K562 (cell line): Measurements from ENCODE around the gene ITGAD. TPM values are rescaled to one million over a fixed set of nuclear protein-coding genes. Genes with fewer than 3 reads are reported as not detected.
A peak's percentile ranks its signal among the peaks of the same experiment; 100 is the strongest.

ENCODE experiments used
- ARID2 ChIP-seq: fragments of 450-650 bp; IDR thresholded peaks from 2 replicates; pipeline ENCODE4 v1.6.1; 2017; ENCODE audit warnings: antibody characterized with exemption, mild to moderate bottlenecking
- CTBP1 ChIP-seq: fragments of 450-650 bp; IDR thresholded peaks from 2 replicates; pipeline ENCODE4 v1.6.1; 2016; ENCODE audit warnings: borderline replicate concordance
- DACH1 ChIP-seq: fragments of 450-650 bp; IDR thresholded peaks from 2 replicates; pipeline ENCODE4 v1.6.1; 2018; ENCODE audit not compliant: partially characterized antibody
- FOSL1 ChIP-seq: fragments of 200-800 bp; sonication (Bioruptor generic); conservative IDR thresholded peaks from 2 replicates; pipeline ENCODE4 v1.6.1; 2016; ENCODE audit warnings: missing genetic modification characterization, missing compliant biosample characterization
- GATAD2B ChIP-seq: fragments of 450-650 bp; IDR thresholded peaks from 2 replicates; pipeline ENCODE4 v1.6.1; 2017; ENCODE audit warnings: mild to moderate bottlenecking, borderline replicate concordance
- GTF2B ChIP-seq: IDR thresholded peaks from 2 replicates; pipeline ENCODE4 v1.6.1; 2011; ENCODE audit not compliant: insufficient read length; ENCODE audit errors: extremely low read depth
- KDM5B ChIP-seq: fragments of 200-600 bp; sonication (generic); IDR thresholded peaks from 2 replicates; pipeline ENCODE4 v1.6.1; 2012; ENCODE audit warnings: low read depth, mild to moderate bottlenecking, moderate library complexity, low read length, control low read depth, inconsistent platforms; ENCODE audit not compliant: insufficient replicate concordance
- MLX ChIP-seq, 2 experiments: fragments of 450-650 bp in 1 of 2; sonication (generic) in 1 of 2; formaldehyde crosslinking; conservative IDR thresholded peaks; 2 replicates each; pipeline versions ENCODE4 v1.4.0 to v1.8.1; 2020 to 2022; ENCODE audit warnings: mild to moderate bottlenecking in 1 of 2, missing genetic modification reagents in 1 of 2
- PATZ1 ChIP-seq: fragments of 250-450 bp; sonication (Bioruptor Pico); IDR thresholded peaks from 2 replicates; pipeline ENCODE4 v1.5.0; 2020; ENCODE audit warnings: mild to moderate bottlenecking, borderline replicate concordance
- PHTF2 ChIP-seq: fragments of 250-450 bp; sonication (Bioruptor Pico); IDR thresholded peaks from 2 replicates; pipeline ENCODE4 v1.5.0; 2021; ENCODE audit warnings: mild to moderate bottlenecking
- SMAD1 ChIP-seq: fragments of 150-350 bp; IDR thresholded peaks from 2 replicates; pipeline ENCODE4 v1.6.1; 2014; ENCODE audit warnings: low read length, low read depth; ENCODE audit not compliant: partially characterized antibody
- TAF7 ChIP-seq: fragments of 450-650 bp; IDR thresholded peaks from 2 replicates; pipeline ENCODE4 v1.6.1; 2016; ENCODE audit warnings: missing genetic modification characterization, missing compliant biosample characterization
- TARDBP ChIP-seq: fragments of 450-650 bp; IDR thresholded peaks from 2 replicates; pipeline ENCODE4 v1.6.1; 2016
- ZBTB8A ChIP-seq: fragments of 450-650 bp; IDR thresholded peaks from 2 replicates; pipeline ENCODE4 v1.6.1; 2018; ENCODE audit warnings: mild to moderate bottlenecking, moderate library complexity; ENCODE audit not compliant: partially characterized antibody
- ZFX ChIP-seq: sonication (generic); formaldehyde crosslinking; IDR thresholded peaks from 2 replicates; pipeline ENCODE4 v1.8.0; 2022; ENCODE audit warnings: mild to moderate bottlenecking, missing genetic modification reagents, moderate library complexity
- ZNF143 ChIP-seq: sonication (generic); formaldehyde crosslinking; IDR thresholded peaks from 2 replicates; pipeline ENCODE4 v1.9.0; 2022; ENCODE audit warnings: mild to moderate bottlenecking, missing genetic modification reagents
- polyA plus RNA-seq, 8 experiments: library from polyadenylated mRNA; depleted of rRNA in 4 of 8; stranded (reverse) in 5 of 8; unstranded in 3 of 8; fragments of >200 nt; fragmentation: Nextera tagmentation in 2 of 8; fragmentation: Illumina TruSeq in 1 of 8; extraction: Ambion mirVana in 2 of 8; extraction: Trizol in 1 of 8; gene quantifications; 2 replicates each; pipeline versions ENCODE4 v1.2.1 to v1.2.3, GENCODE V29; 2011 to 2014; ENCODE audit warnings: inconsistent platforms in 1 of 8, missing spikeins in 1 of 8
- total RNA-seq, 7 experiments: library from RNA; depleted of rRNA in 6 of 7; stranded (reverse); fragments of >200 nt in 6 of 7; fragmentation: Illumina TruSeq in 2 of 7; extraction: Trizol in 2 of 7; gene quantifications; 2 replicates each; pipeline versions ENCODE4 v1.2.1 to v1.2.3, GENCODE V29; 2011 to 2021; ENCODE audit warnings: low replicate concordance in 1 of 7
- TF ChIP-seq, protein P1 (sequence below): fragments of 250-450 bp; sonication (Bioruptor Pico); IDR thresholded peaks from 2 replicates; pipeline ENCODE4 v1.8.0; 2021; ENCODE audit warnings: moderate library complexity, mild to moderate bottlenecking, inconsistent platforms
- TF ChIP-seq, protein P2 (sequence below): fragments of 250-450 bp; sonication (Bioruptor Pico); IDR thresholded peaks from 2 replicates; pipeline ENCODE4 v1.9.0; 2021; ENCODE audit warnings: mild to moderate bottlenecking
- TF ChIP-seq, protein P3 (sequence below), 2 experiments: fragments of 450-650 bp; IDR thresholded peaks; 2 replicates each; pipeline ENCODE4 v1.6.1; 2016

ITGAD gene
- total and polyA plus RNA-seq, 9 of the 15 experiments (the other 6 are each of a cell fraction or from before 2014, with no cell fraction given) = not detected

DNA sequence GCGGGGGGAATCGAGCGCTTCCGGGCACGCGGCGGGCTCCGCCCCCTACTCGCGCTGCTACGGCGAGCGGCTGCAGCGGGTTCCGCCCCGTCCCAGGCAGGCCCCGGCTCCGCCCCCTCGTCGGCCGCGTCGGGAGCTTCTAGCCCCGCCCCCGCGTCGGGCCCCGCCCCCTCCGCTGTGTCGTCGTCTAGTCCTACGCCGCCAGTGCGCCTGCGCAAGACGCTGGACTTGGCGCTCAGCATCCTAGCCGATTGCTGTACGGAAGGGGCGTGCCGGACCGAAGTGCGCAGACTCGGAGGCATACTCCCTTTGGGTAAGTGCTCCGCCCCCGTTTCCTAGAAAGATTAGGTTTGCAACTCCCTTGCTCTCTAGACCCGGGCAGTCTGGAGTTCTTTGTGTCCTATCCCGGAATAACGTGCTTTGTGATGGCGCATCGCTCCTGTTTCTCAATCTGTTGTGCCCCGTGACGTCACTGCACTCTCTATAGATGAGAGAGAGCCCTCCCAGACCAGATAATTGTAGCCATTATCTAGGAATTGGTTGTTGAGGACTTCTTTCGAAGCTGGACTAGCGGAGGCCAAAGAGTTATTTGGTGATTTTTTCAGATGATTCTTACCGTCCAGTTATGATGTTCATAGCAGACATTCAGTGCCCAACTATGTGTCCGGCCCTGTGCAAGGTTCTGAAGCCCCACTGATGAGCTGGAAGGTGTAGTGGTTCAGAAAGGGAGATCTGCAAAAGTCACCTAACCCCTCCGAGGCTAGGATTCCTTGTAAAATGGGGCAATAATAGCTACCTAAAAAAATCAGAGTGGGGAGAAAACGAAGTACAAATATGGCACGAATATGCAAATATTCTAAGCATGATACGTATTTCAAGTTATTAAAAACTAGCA, 66.8 kb downstream of the ITGAD start (continued):
- TF ChIP-seq PATZ1 (CRISPR knock-in tag) = no peak
- TF ChIP-seq DACH1 = no peak
- no peak for TF ChIP-seq TARDBP
- TF ChIP-seq ZFX (CRISPR knock-in tag) = no peak
- no peak for TF ChIP-seq GATAD2B
- no peak for TF ChIP-seq ZNF143 (CRISPR knock-in tag)
- TF ChIP-seq TAF7 = no peak
- TF ChIP-seq, protein P1, sequence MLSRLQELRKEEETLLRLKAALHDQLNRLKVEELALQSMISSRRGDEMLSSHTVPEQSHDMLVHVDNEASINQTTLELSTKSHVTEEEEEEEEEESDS (CRISPR knock-in tag) = no peak
- TF ChIP-seq FOSL1 (tag) = 0 out of 2 replicates have a peak, but pooled peaks have one; percentile 13
- no peak for TF ChIP-seq ZBTB8A
- no peak for TF ChIP-seq ARID2
- TF ChIP-seq SMAD1 = no peak
- no peak for TF ChIP-seq MLX (CRISPR knock-in tag; conservative IDR thresholded peaks at IDR 0.05)
- no peak for TF ChIP-seq GTF2B
- TF ChIP-seq, protein P2, sequence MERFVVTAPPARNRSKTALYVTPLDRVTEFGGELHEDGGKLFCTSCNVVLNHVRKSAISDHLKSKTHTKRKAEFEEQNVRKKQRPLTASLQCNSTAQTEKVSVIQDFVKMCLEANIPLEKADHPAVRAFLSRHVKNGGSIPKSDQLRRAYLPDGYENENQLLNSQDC (CRISPR knock-in tag) = no peak
- no peak; the same call in 1 of the 2 replicates for TF ChIP-seq CTBP1
- no peak for TF ChIP-seq PHTF2 (CRISPR knock-in tag)
- TF ChIP-seq KDM5B = peak; percentile 62
- TF ChIP-seq, protein P3, sequence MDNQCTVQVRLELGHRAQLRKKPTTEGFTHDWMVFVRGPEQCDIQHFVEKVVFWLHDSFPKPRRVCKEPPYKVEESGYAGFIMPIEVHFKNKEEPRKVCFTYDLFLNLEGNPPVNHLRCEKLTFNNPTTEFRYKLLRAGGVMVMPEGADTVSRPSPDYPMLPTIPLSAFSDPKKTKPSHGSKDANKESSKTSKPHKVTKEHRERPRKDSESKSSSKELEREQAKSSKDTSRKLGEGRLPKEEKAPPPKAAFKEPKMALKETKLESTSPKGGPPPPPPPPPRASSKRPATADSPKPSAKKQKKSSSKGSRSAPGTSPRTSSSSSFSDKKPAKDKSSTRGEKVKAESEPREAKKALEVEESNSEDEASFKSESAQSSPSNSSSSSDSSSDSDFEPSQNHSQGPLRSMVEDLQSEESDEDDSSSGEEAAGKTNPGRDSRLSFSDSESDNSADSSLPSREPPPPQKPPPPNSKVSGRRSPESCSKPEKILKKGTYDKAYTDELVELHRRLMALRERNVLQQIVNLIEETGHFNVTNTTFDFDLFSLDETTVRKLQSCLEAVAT (IDR thresholded peaks at IDR 0.05) = no peak
